LNCAP (cell line): Measurements from ENCODE around the gene METTL6.

ENCODE experiments used
- CTCF ChIP-seq: fragments of 450-650 bp; IDR thresholded peaks from 2 replicates; pipeline ENCODE4 v1.5.1; 2017; ENCODE audit warnings: mild to moderate bottlenecking

Gene METTL6

GRCh38 chr3:15391007-15391406 is 36.3 kb downstream of the METTL6 start:
- TF ChIP-seq CTCF: no peak

- TF ChIP-seq CTCF: no peak
Measured at GRCh38 chr3:15390460-15390859, 36.9 kb downstream of the METTL6 start.

GRCh38 chr3:15387735-15388134 is 39.6 kb downstream of the METTL6 start:
- TF ChIP-seq CTCF: no peak

- TF ChIP-seq CTCF: no peak
Measured at GRCh38 chr3:15387171-15387581, 40.2 kb downstream of the METTL6 start.

GRCh38 chr3:15385901-15386653 is 41.3 kb downstream of the METTL6 start:
- TF ChIP-seq CTCF: no peak

- no peak for TF ChIP-seq CTCF
Measured at GRCh38 chr3:15384510-15385237, 42.7 kb downstream of the METTL6 start.

GRCh38 chr3:15382405-15382923 is 44.9 kb downstream of the METTL6 start:
- no peak for TF ChIP-seq CTCF
